Astrocyte (in vitro differentiated cells and primary cell): ENCODE measurements around the gene CSNK1A1.

Experiments used
- CTCF ChIP-seq: IDR thresholded peaks from 2 replicates; pipeline ENCODE4 v1.5.1; 2011; ENCODE audit warnings: low read depth, mild to moderate bottlenecking, inconsistent platforms, low read length, moderate library complexity; ENCODE audit not compliant: insufficient read depth
- EZH2 ChIP-seq: IDR thresholded peaks from 2 replicates; pipeline ENCODE4 v1.6.1; 2012; ENCODE audit warnings: mild to moderate bottlenecking, low read length, inconsistent platforms; ENCODE audit not compliant: insufficient read depth

GRCh38 chr5:149528281-149529060, 22.8 kb downstream of the CSNK1A1 start:
- TF ChIP-seq CTCF: no peak
- no peak for TF ChIP-seq EZH2
